MM.1S (cell line): ENCODE data around the gene WRAP73.

Experiments used
- DNase-seq: peaks from one replicate; pipeline ENCODE4 v3.0.0-alpha.2; 2015
- H2AFZ ChIP-seq: fragments of 300-600 bp; sonication (generic); 2 replicates; pipeline ENCODE4 v1.6.0; 2016; ENCODE audit warnings: antibody characterized with exemption, low read length
- H3F3A ChIP-seq: fragments of 300-600 bp; sonication (generic); 2 replicates; pipeline ENCODE4 v1.6.1; 2016; ENCODE audit warnings: mild to moderate bottlenecking, antibody characterized with exemption, low read length, moderate library complexity, mixed read lengths; ENCODE audit not compliant: insufficient read depth
- H3K27ac ChIP-seq: fragments of 300-600 bp; sonication (generic); 2 replicates; pipeline ENCODE4 v1.5.1; 2016; ENCODE audit warnings: mild to moderate bottlenecking, low read length
- H3K27me3 ChIP-seq: fragments of 300-600 bp; sonication (generic); replicated peaks from 2 replicates; pipeline ENCODE4 v1.6.0; 2016; ENCODE audit warnings: low read length; ENCODE audit not compliant: insufficient read depth
- H3K36me3 ChIP-seq: fragments of 300-600 bp; sonication (generic); replicated peaks from 2 replicates; pipeline ENCODE4 v1.6.1; 2016; ENCODE audit warnings: mild to moderate bottlenecking, low read length, mixed read lengths; ENCODE audit not compliant: insufficient read depth
- H3K4me1 ChIP-seq: fragments of 300-600 bp; sonication (generic); 2 replicates; pipeline ENCODE4 v1.6.1; 2016; ENCODE audit warnings: low read length, mixed read lengths
- H3K4me2 ChIP-seq: fragments of 300-600 bp; sonication (generic); 2 replicates; pipeline ENCODE4 v1.6.0; 2016; ENCODE audit warnings: low read depth, low read length
- H3K4me3 ChIP-seq: fragments of 300-600 bp; sonication (generic); 2 replicates; pipeline ENCODE4 v1.5.1; 2016; ENCODE audit warnings: low read length, mixed read lengths
- H3K79me2 ChIP-seq: fragments of 300-600 bp; sonication (generic); 2 replicates; pipeline ENCODE4 v1.6.1; 2016; ENCODE audit warnings: mixed run types, low read length, mixed read lengths
- H3K9ac ChIP-seq: fragments of 300-600 bp; sonication (generic); 2 replicates; pipeline ENCODE4 v1.6.1; 2016; ENCODE audit warnings: low read length, mixed read lengths
- H3K9me2 ChIP-seq: fragments of 300-600 bp; sonication (generic); replicated peaks from 2 replicates; pipeline ENCODE4 v1.6.1; 2016; ENCODE audit warnings: mild to moderate bottlenecking, low read length, mixed read lengths; ENCODE audit not compliant: insufficient read depth
- H3K9me3 ChIP-seq: fragments of 300-600 bp; sonication (generic); replicated peaks from 2 replicates; pipeline ENCODE4 v1.6.1; 2016; ENCODE audit warnings: mild to moderate bottlenecking, low read length, mixed read lengths; ENCODE audit not compliant: insufficient read depth
- H4K20me1 ChIP-seq: fragments of 300-600 bp; sonication (generic); 2 replicates; pipeline ENCODE4 v1.6.1; 2016; ENCODE audit warnings: mild to moderate bottlenecking, low read length, moderate library complexity, mixed read lengths; ENCODE audit not compliant: insufficient read depth
- CTCF ChIP-seq: fragments of 300-600 bp; sonication (generic); IDR thresholded peaks from 2 replicates; pipeline ENCODE4 v1.5.1; 2016; ENCODE audit warnings: antibody characterized with exemption, low read length, mixed read lengths
- EZH2 ChIP-seq: fragments of 300-600 bp; sonication (generic); optimal IDR thresholded peaks from 2 replicates; pipeline ENCODE3; 2017; ENCODE audit warnings: low read depth, mild to moderate bottlenecking, antibody characterized with exemption, low read length, mixed read lengths
- EZH2phosphoT487 ChIP-seq: fragments of 300-600 bp; sonication (generic); IDR thresholded peaks from 2 replicates; pipeline ENCODE4 v1.6.1; 2018; ENCODE audit warnings: antibody characterized with exemption, low read length

Gene WRAP73

GRCh38 chr1:3680488-3681230, 30.8 kb upstream of the WRAP73 start:
- H3K4me1 ChIP-seq = no peaks in the 10 kb centered on the region
- no peaks in the 10 kb centered on the region for H3K9me3 ChIP-seq
- no peak overlapping the region for H3K4me2 ChIP-seq
- H3K27ac ChIP-seq = no peak overlapping the region
- no peaks in the 10 kb centered on the region for H3K9me2 ChIP-seq
- no peaks in the 10 kb centered on the region for H3F3A ChIP-seq
- H3K9ac ChIP-seq = no peak overlapping the region
- H4K20me1 ChIP-seq = no peaks in the 10 kb centered on the region
- TF ChIP-seq EZH2 = no peak
- no peak for TF ChIP-seq CTCF
- TF ChIP-seq EZH2phosphoT487 = no peak
- H3K27me3 ChIP-seq = no peaks in the 10 kb centered on the region
- no peak for DNase-seq
- no peak overlapping the region for H3K4me3 ChIP-seq
- peaks cover 2% of the 10 kb centered on the region; the same call in 1 of the 2 replicates for H3K79me2 ChIP-seq
- H2AFZ ChIP-seq = no peak overlapping the region
- no peaks in the 10 kb centered on the region for H3K36me3 ChIP-seq

- no peak for DNase-seq
Measured at GRCh38 chr1:3679799-3680453, 30.0 kb upstream of the WRAP73 start.

GRCh38 chr1:3679098-3679555, 29.2 kb upstream of the WRAP73 start:
- Histone ChIP-seq H3K9me2 (no peaks in the 10 kb centered on the region), H3F3A (no peaks in the 10 kb centered on the region), H3K27me3 (no peaks in the 10 kb centered on the region), H3K9me3 (no peaks in the 10 kb centered on the region), H3K79me2 (peaks cover 7% of the 10 kb centered on the region), H3K4me3 (no peak overlapping the region), H3K27ac (no peak overlapping the region), H4K20me1 (no peaks in the 10 kb centered on the region), H2AFZ (no peak overlapping the region), H3K9ac (no peak overlapping the region), H3K4me2 (no peak overlapping the region), H3K4me1 (no peaks in the 10 kb centered on the region), H3K36me3 (no peaks in the 10 kb centered on the region)
- TF ChIP-seq CTCF = no peak
- no peak for TF ChIP-seq EZH2
- no peak for TF ChIP-seq EZH2phosphoT487
- DNase-seq = no peak

More at GRCh38 chr1:3679799-3680453, 30.0 kb upstream of the WRAP73 start:
- H3K9ac ChIP-seq = no peak overlapping the region
- no peaks in the 10 kb centered on the region for H3K27me3 ChIP-seq
- no peak overlapping the region for H3K4me3 ChIP-seq
- H3K36me3 ChIP-seq = no peaks in the 10 kb centered on the region
- no peaks in the 10 kb centered on the region for H3K9me2 ChIP-seq
- TF ChIP-seq EZH2phosphoT487 = no peak
- no peak for TF ChIP-seq EZH2
- no peak for TF ChIP-seq CTCF
- no peaks in the 10 kb centered on the region for H3F3A ChIP-seq
- no peaks in the 10 kb centered on the region for H3K4me1 ChIP-seq
- no peaks in the 10 kb centered on the region for H3K9me3 ChIP-seq
- H3K27ac ChIP-seq = no peak overlapping the region
- H3K79me2 ChIP-seq = peaks cover 6% of the 10 kb centered on the region; the same call in 1 of the 2 replicates
- H3K4me2 ChIP-seq = no peak overlapping the region
- H4K20me1 ChIP-seq = no peaks in the 10 kb centered on the region
- no peak overlapping the region for H2AFZ ChIP-seq
